HEK293T (cell line): Measurements from ENCODE around the gene IFT88.

ENCODE experiments used
- CTCF ChIA-PET: fragments of 350-600 bp; formaldehyde crosslinking; extraction: SDS; loops from one replicate; lab custom pipeline; 2021; ENCODE audit warnings: antibody characterized with exemption, inconsistent platforms; lab: Yijun Ruan, JAX
- POLR2A ChIA-PET: fragments of 350-600 bp; formaldehyde crosslinking; extraction: SDS; loops from one replicate; lab custom pipeline; 2020; ENCODE audit warnings: antibody characterized with exemption, inconsistent platforms; lab: Yijun Ruan, JAX
- DNase-seq: peaks from one replicate; pipeline ENCODE4 v3.0.0; 2012; ENCODE audit warnings: mixed read lengths; ENCODE audit errors: extremely low spot score
- ARNT ChIP-seq: fragments of 450-650 bp; IDR thresholded peaks from 2 replicates; pipeline ENCODE4 v1.6.1; 2017; ENCODE audit warnings: mild to moderate bottlenecking
- BHLHE40 ChIP-seq: fragments of 450-650 bp; IDR thresholded peaks from 2 replicates; pipeline ENCODE4 v1.6.1; 2016; ENCODE audit warnings: mild to moderate bottlenecking, moderate library complexity, borderline replicate concordance
- CTBP1 ChIP-seq: fragments of 450-650 bp; IDR thresholded peaks from 2 replicates; pipeline ENCODE4 v1.6.1; 2016; ENCODE audit warnings: borderline replicate concordance
- ELF4 ChIP-seq: fragments of 450-650 bp; IDR thresholded peaks from 2 replicates; pipeline ENCODE4 v1.6.1; 2017; ENCODE audit warnings: antibody characterized with exemption
- FOXA1 ChIP-seq: fragments of 450-650 bp; IDR thresholded peaks from 2 replicates; pipeline ENCODE4 v1.6.1; 2016; ENCODE audit warnings: mild to moderate bottlenecking
- FOXK2 ChIP-seq: fragments of 450-650 bp; IDR thresholded peaks from 2 replicates; pipeline ENCODE4 v1.6.1; 2016; ENCODE audit warnings: mild to moderate bottlenecking
- FOXM1 ChIP-seq: fragments of 450-650 bp; IDR thresholded peaks from 2 replicates; pipeline ENCODE4 v1.6.1; 2017; ENCODE audit warnings: mild to moderate bottlenecking, borderline replicate concordance
- HDGF ChIP-seq: fragments of 450-650 bp; IDR thresholded peaks from 2 replicates; pipeline ENCODE4 v1.6.1; 2017; ENCODE audit warnings: antibody characterized with exemption, borderline replicate concordance
- L3MBTL2 ChIP-seq: fragments of 450-650 bp; conservative IDR thresholded peaks from 2 replicates; pipeline ENCODE4 v1.6.1; 2016; ENCODE audit warnings: mild to moderate bottlenecking
- LEF1 ChIP-seq: fragments of 450-650 bp; IDR thresholded peaks from 2 replicates; pipeline ENCODE4 v1.6.1; 2017; ENCODE audit warnings: mild to moderate bottlenecking, borderline replicate concordance
- NFRKB ChIP-seq: fragments of 450-650 bp; IDR thresholded peaks from 2 replicates; pipeline ENCODE4 v1.6.1; 2016; ENCODE audit warnings: mild to moderate bottlenecking, moderate library complexity
- PKNOX1 ChIP-seq: fragments of 450-650 bp; IDR thresholded peaks from 2 replicates; pipeline ENCODE4 v1.6.1; 2016
- SP1 ChIP-seq: fragments of 450-650 bp; IDR thresholded peaks from 2 replicates; pipeline ENCODE4 v1.6.1; 2017
- SUZ12 ChIP-seq: fragments of 450-650 bp; IDR thresholded peaks from 2 replicates; pipeline ENCODE4 v1.6.1; 2016; ENCODE audit warnings: mild to moderate bottlenecking
- TARDBP ChIP-seq: fragments of 450-650 bp; IDR thresholded peaks from 2 replicates; pipeline ENCODE4 v1.6.1; 2016
- ZNF384 ChIP-seq: fragments of 450-650 bp; IDR thresholded peaks from 2 replicates; pipeline ENCODE4 v1.6.1; 2016

IFT88 gene

GRCh38 chr13:20594280-20594679, 27.3 kb downstream of the IFT88 start:
- ChIA-PET CTCF (no interaction called here), POLR2A (no interaction called here)
- TF ChIP-seq PKNOX1 (no peak), ZNF384 (no peak), SUZ12 (no peak), ARNT (no peak), BHLHE40 (no peak), ELF4 (no peak), FOXK2 (no peak), L3MBTL2 (no peak), TARDBP (no peak), HDGF (no peak), FOXM1 (no peak), CTBP1 (no peak), NFRKB (no peak), FOXA1 (no peak), LEF1 (no peak), SP1 (no peak)
- DNase-seq: no peak

DNA sequence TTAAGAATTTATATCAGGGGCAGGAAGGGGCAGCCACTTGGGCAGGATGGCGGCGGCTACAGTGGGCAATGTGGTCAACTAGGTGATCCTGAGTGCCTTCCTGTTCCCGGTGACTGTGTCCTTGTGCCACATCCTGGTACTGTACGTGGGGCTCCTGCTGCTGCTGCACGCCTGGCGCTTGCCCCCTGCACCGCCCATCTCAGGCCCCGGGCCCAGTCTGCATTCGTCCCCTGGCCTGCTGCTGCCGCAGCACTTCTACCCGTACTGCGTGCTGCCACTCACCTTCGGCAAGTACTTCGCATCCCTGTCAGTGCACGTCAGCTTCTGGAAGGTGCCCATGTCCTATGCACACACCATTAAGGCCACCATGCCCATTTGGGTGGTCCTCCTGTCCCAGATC, 40.1 kb downstream of the IFT88 start:
- DNase-seq: no peak

DNA sequence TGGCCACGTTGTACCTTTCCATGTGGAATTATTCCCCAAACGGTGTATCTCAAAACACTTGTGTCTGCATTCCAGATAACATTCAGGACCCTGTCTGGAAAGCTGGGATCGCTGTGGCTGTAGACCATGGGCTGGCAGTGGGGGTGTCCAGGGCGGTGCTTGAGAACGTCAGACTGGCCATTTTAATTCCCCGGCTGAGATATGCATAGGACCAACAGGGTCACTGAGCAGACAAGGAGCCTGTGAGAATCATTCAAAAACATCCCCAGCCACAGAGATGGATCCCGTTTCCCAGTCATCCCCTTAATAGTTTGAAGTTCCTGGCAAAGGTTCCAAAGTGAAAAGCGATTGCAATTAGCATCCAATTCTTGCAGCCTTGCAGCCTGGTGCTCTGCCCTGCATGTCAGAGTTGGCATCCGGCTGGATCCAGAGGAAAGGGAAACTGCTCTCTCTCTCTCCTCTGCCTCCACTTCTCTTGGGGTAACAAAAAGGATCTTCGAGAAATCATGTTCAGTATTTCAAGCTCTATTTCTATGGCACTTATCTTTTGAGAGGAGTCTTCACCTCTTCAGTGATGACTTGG, 41.6 kb downstream of the IFT88 start:
- ChIA-PET CTCF (no interaction called here), POLR2A (no interaction called here)
- no peak for DNase-seq
- no peak for TF ChIP-seq PKNOX1
- no peak for TF ChIP-seq HDGF
- TF ChIP-seq FOXM1: no peak
- no peak for TF ChIP-seq SP1
- TF ChIP-seq L3MBTL2: no peak
- no peak for TF ChIP-seq ELF4
- TF ChIP-seq CTBP1: no peak
- no peak for TF ChIP-seq ZNF384
- TF ChIP-seq FOXK2: no peak
- no peak for TF ChIP-seq TARDBP
- no peak for TF ChIP-seq BHLHE40
- TF ChIP-seq ARNT: no peak
- no peak for TF ChIP-seq LEF1
- no peak for TF ChIP-seq NFRKB

More for the DNA sequence above, 40.1 kb downstream of the IFT88 start:
- ChIA-PET CTCF (no interaction called here), POLR2A (no interaction called here)
- no peak for TF ChIP-seq TARDBP
- no peak for TF ChIP-seq FOXM1
- no peak for TF ChIP-seq NFRKB
- no peak for TF ChIP-seq SUZ12
- no peak for TF ChIP-seq ZNF384
- TF ChIP-seq ELF4: no peak
- TF ChIP-seq LEF1: no peak
- no peak for TF ChIP-seq PKNOX1
- no peak for TF ChIP-seq BHLHE40
- TF ChIP-seq FOXK2: no peak
- TF ChIP-seq SP1: no peak
- TF ChIP-seq ARNT: no peak
- TF ChIP-seq CTBP1: no peak
- TF ChIP-seq L3MBTL2: no peak
- no peak for TF ChIP-seq FOXA1
- TF ChIP-seq HDGF: no peak

DNA sequence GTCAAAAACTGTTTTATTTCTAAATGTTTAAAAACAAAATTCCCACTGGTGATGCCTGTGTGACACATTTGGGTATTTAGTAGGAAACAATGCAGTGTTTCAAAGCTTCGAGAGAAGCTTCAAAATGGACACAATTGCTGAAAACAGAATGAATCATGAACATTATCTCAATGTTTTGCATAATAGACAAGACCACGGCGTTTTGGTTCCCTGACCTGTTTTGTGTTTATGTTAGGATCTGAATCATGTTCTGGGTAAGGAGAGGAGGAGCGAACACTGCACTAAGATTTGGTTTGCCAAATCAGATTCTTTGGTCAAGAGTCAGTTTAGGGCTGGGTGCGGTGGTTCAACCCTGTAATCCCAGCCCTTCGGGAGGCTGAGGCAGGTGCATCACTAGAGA, 42.2 kb downstream of the IFT88 start:
- no peak for TF ChIP-seq ELF4
- TF ChIP-seq NFRKB: no peak
- no peak for TF ChIP-seq SUZ12
- POLR2A ChIA-PET: no interaction called here

GRCh38 chr13:20610006-20610405, 43.0 kb downstream of the IFT88 start:
- CTCF ChIA-PET: no interaction called here
- POLR2A ChIA-PET: no interaction called here
- no peak for DNase-seq
- TF ChIP-seq SP1 (no peak), FOXK2 (no peak), ELF4 (no peak), FOXM1 (no peak), NFRKB (no peak), ZNF384 (no peak), TARDBP (no peak), ARNT (no peak), LEF1 (no peak), BHLHE40 (no peak), FOXA1 (no peak), CTBP1 (no peak), PKNOX1 (no peak), HDGF (no peak), L3MBTL2 (no peak)

More for the DNA sequence above, 42.2 kb downstream of the IFT88 start:
- CTCF ChIA-PET: no interaction called here
- no peak for DNase-seq
